CD4-positive, alpha-beta T cell (primary cell): ENCODE measurements around the gene KIF2A. TPM values are rescaled to one million over a fixed set of nuclear protein-coding genes. Genes with fewer than 3 reads are reported as not detected.

Experiments
- ATAC-seq: fragments of 200-7000 bp; cut with Tn5 transposase; one replicate; pipeline ENCODE4 v1.10.0; 2022; ENCODE audit warnings: mild to moderate bottlenecking; ENCODE audit not compliant: poor library complexity
- CTCF ChIA-PET: fragments of 350-600 bp; sonication (Branson Sonifier 250); formaldehyde crosslinking; loops from one replicate; lab custom pipeline; 2021; ENCODE audit warnings: antibody characterized with exemption, inconsistent platforms; lab: Charles Lee
- POLR2A ChIA-PET: fragments of 350-600 bp; sonication (Branson Sonifier 250); formaldehyde crosslinking; loops from one replicate; lab custom pipeline; 2021; ENCODE audit warnings: antibody characterized with exemption, inconsistent platforms; lab: Charles Lee
- DNase-seq, 14 experiments: peaks; one replicate each; pipeline ENCODE4 v3.0.0-alpha.2; 2013 to 2020; ENCODE audit warnings: mixed read lengths in 2 of 14
- H3K27ac ChIP-seq, 2 donors: one replicate each; pipeline versions ENCODE4 v1.5.1 to v1.7.0; 2013; ENCODE audit warnings: low read length in 2 of 2, low read depth in 1 of 2, mild to moderate bottlenecking in 1 of 2
- H3K27me3 ChIP-seq, 2 experiments: 1 replicate in 1 of 2; 2 replicates in 1 of 2; pipeline versions ENCODE4 v1.6.1 to v1.7.0; 2013; ENCODE audit warnings: low read length in 2 of 2, control low read depth in 1 of 2, mild to moderate bottlenecking in 1 of 2, moderate library complexity in 1 of 2; ENCODE audit not compliant: insufficient read depth in 2 of 2, control insufficient read depth in 1 of 2
- H3K36me3 ChIP-seq: one replicate; pipeline ENCODE4 v1.6.1; 2013; ENCODE audit warnings: low read length, control low read depth; ENCODE audit not compliant: insufficient read depth
- H3K4me1 ChIP-seq: one replicate; pipeline ENCODE4 v1.6.1; 2013; ENCODE audit warnings: low read length, control low read depth; ENCODE audit not compliant: insufficient read depth
- H3K4me3 ChIP-seq: one replicate; pipeline ENCODE4 v1.5.1; 2013; ENCODE audit warnings: mild to moderate bottlenecking, low read length, moderate library complexity
- H3K9me3 ChIP-seq, 2 experiments: 1 replicate in 1 of 2; 2 replicates in 1 of 2; pipeline versions ENCODE4 v1.6.1 to v1.7.0; 2013; ENCODE audit warnings: low read length in 2 of 2, mild to moderate bottlenecking in 2 of 2, control low read depth in 1 of 2, moderate library complexity in 1 of 2; ENCODE audit not compliant: control insufficient read depth in 1 of 2, insufficient read depth in 1 of 2
- H3K27ac Mint-ChIP-seq: one replicate; pipeline ENCODE4 v1.8.0; 2020; ENCODE audit warnings: mixed read lengths
- H3K27me3 Mint-ChIP-seq: one replicate; pipeline ENCODE4 v1.8.0; 2021; ENCODE audit warnings: mixed read lengths
- H3K36me3 Mint-ChIP-seq: one replicate; pipeline ENCODE4 v1.8.0; 2021; ENCODE audit warnings: low read depth, mixed read lengths
- H3K4me1 Mint-ChIP-seq: one replicate; pipeline ENCODE4 v1.8.0; 2021; ENCODE audit warnings: low read depth, mixed read lengths
- H3K4me3 Mint-ChIP-seq: one replicate; pipeline ENCODE4 v1.8.0; 2020; ENCODE audit warnings: mild to moderate bottlenecking, mixed read lengths
- H3K9me3 Mint-ChIP-seq: one replicate; pipeline ENCODE4 v1.8.0; 2020; ENCODE audit warnings: mixed read lengths
- intact Hi-C, 2 experiments: fragments of 100-400 bp; cut with DNase I in 1 of 2; cut with micrococcal nuclease in 1 of 2; formaldehyde crosslinking; loops; one replicate each; pipeline versions ENCODE4 v1.15.1 to v1.9.0; 2023 to 2025; cut with DNase I, micrococcal nuclease
- total RNA-seq, 174 experiments: library from RNA in 2 of 174; stranded (reverse) in 2 of 174; gene quantifications; one replicate each; pipeline ENCODE4 v1.2.3 and lab custom pipeline; 2021 to 2026
- TF ChIP-seq, protein P1 (sequence below): fragments of 200-600 bp; IDR thresholded peaks from one replicate; pipeline ENCODE4 v1.8.0; 2022; ENCODE audit warnings: antibody characterized with exemption, mild to moderate bottlenecking

The KIF2A gene
- total RNA-seq, 2 experiments from 2014 or later, result 78.4 to 81.8 TPM

GRCh38 chr5:62395210-62395950, 89.4 kb downstream of the KIF2A start:
- TF ChIP-seq, protein P1, sequence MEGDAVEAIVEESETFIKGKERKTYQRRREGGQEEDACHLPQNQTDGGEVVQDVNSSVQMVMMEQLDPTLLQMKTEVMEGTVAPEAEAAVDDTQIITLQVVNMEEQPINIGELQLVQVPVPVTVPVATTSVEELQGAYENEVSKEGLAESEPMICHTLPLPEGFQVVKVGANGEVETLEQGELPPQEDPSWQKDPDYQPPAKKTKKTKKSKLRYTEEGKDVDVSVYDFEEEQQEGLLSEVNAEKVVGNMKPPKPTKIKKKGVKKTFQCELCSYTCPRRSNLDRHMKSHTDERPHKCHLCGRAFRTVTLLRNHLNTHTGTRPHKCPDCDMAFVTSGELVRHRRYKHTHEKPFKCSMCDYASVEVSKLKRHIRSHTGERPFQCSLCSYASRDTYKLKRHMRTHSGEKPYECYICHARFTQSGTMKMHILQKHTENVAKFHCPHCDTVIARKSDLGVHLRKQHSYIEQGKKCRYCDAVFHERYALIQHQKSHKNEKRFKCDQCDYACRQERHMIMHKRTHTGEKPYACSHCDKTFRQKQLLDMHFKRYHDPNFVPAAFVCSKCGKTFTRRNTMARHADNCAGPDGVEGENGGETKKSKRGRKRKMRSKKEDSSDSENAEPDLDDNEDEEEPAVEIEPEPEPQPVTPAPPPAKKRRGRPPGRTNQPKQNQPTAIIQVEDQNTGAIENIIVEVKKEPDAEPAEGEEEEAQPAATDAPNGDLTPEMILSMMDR, result no peak
- peaks cover 76% of the 10 kb centered on the region for H3K36me3 Mint-ChIP-seq
- no peak overlapping the region for H3K27ac ChIP-seq
- H3K9me3 Mint-ChIP-seq, result no peaks in the 10 kb centered on the region
- POLR2A ChIA-PET, result interaction anchor here (1.4 to 2.1 kb wide), 2 partner anchors 8 to 17 kb away, joined by 7 to 8 read pairs; partner anchors contain the start of genes DIMT1 and IPO11
- peaks cover 15% of the 10 kb centered on the region for H3K4me1 Mint-ChIP-seq
- CTCF ChIA-PET, result no interaction called here
- no peaks in the 10 kb centered on the region for H3K4me1 ChIP-seq
- no peak overlapping the region for H3K4me3 Mint-ChIP-seq
- no peak for DNase-seq
- H3K36me3 ChIP-seq, result peaks cover 66% of the 10 kb centered on the region
- no peak for ATAC-seq
- H3K4me3 ChIP-seq, result no peak overlapping the region
- H3K27ac Mint-ChIP-seq, result peak overlapping the region; percentile 12
- H3K27me3 Mint-ChIP-seq, result no peaks in the 10 kb centered on the region
- intact Hi-C loops, result loop anchor here in 1 of 2 experiments (5.0 kb wide), 1 partner anchor 33 kb away; no protein-coding TSS in a partner anchor
- no peaks in the 10 kb centered on the region for H3K9me3 ChIP-seq
- no peaks in the 10 kb centered on the region for H3K27me3 ChIP-seq

- H3K27ac ChIP-seq, result peak within 1 kb of the TSS; percentile 91 to 96
- ChIA-PET POLR2A (interaction anchor here (0.6 to 3.4 kb wide), 27 partner anchors 8 to 1718 kb away, joined by 3 to 82 read pairs (median 4); partner anchors contain the start of genes IPO11, KIF2A and ZSWIM6), CTCF (interaction anchor here (1.2 kb wide), 1 partner anchor 9 kb away, joined by 5 read pairs; the partner anchor contains the start of gene IPO11)
- no peaks in the 10 kb centered on the region for H3K9me3 ChIP-seq
- H3K27me3 Mint-ChIP-seq, result no peaks in the 10 kb centered on the region
- H3K36me3 ChIP-seq, result peaks cover 12% of the 10 kb centered on the region
- intact Hi-C loops, result loop anchor here (1.0 to 5.0 kb wide), 3 partner anchors 9 to 103 kb away; partner anchors contain the start of genes IPO11 (in 2 of the 2) and KIF2A (in 1 of the 2)
- ATAC-seq (peak; percentile 97), DNase-seq (peak; percentile 83 to 96 (median 88))
- H3K36me3 Mint-ChIP-seq, result peaks cover 38% of the 10 kb centered on the region
- H3K4me3 ChIP-seq, result peak within 1 kb of the TSS; percentile 95
- peaks cover 4% of the 10 kb centered on the region for H3K4me1 ChIP-seq
- H3K4me1 Mint-ChIP-seq, result peaks cover 31% of the 10 kb centered on the region
- H3K27ac Mint-ChIP-seq, result peak within 1 kb of the TSS; percentile 89
- no peaks in the 10 kb centered on the region for H3K27me3 ChIP-seq
- TF ChIP-seq, protein P1, result no peak
- peak within 1 kb of the TSS; percentile 97 for H3K4me3 Mint-ChIP-seq
- no peaks in the 10 kb centered on the region for H3K9me3 Mint-ChIP-seq
These were observed 97.6 kb downstream of the KIF2A start, which contains the start of gene DIMT1 for GRCh38 chr5:62403411-62404250. DIMT1 (minus strand) TSS chr5:62403905; CDS start chr5:62403772, 133 bp downstream.
